CD4-positive, alpha-beta T cell (primary cell): ENCODE measurements around the gene PET100. TPM values are rescaled to one million over a fixed set of nuclear protein-coding genes. Genes with fewer than 3 reads are reported as not detected.

Experiments
- ATAC-seq: fragments of 200-7000 bp; cut with Tn5 transposase; one replicate; pipeline ENCODE4 v1.10.0; 2022; ENCODE audit warnings: mild to moderate bottlenecking; ENCODE audit not compliant: poor library complexity
- CTCF ChIA-PET: fragments of 350-600 bp; sonication (Branson Sonifier 250); formaldehyde crosslinking; loops from one replicate; lab custom pipeline; 2021; ENCODE audit warnings: antibody characterized with exemption, inconsistent platforms; lab: Charles Lee
- POLR2A ChIA-PET: fragments of 350-600 bp; sonication (Branson Sonifier 250); formaldehyde crosslinking; loops from one replicate; lab custom pipeline; 2021; ENCODE audit warnings: antibody characterized with exemption, inconsistent platforms; lab: Charles Lee
- DNase-seq, 14 experiments: peaks; one replicate each; pipeline ENCODE4 v3.0.0-alpha.2; 2013 to 2020; ENCODE audit warnings: mixed read lengths in 2 of 14
- H3K27ac ChIP-seq, 2 donors: one replicate each; pipeline versions ENCODE4 v1.5.1 to v1.7.0; 2013; ENCODE audit warnings: low read length in 2 of 2, low read depth in 1 of 2, mild to moderate bottlenecking in 1 of 2
- H3K27me3 ChIP-seq, 2 experiments: 1 replicate in 1 of 2; 2 replicates in 1 of 2; pipeline versions ENCODE4 v1.6.1 to v1.7.0; 2013; ENCODE audit warnings: low read length in 2 of 2, control low read depth in 1 of 2, mild to moderate bottlenecking in 1 of 2, moderate library complexity in 1 of 2; ENCODE audit not compliant: insufficient read depth in 2 of 2, control insufficient read depth in 1 of 2
- H3K36me3 ChIP-seq: one replicate; pipeline ENCODE4 v1.6.1; 2013; ENCODE audit warnings: low read length, control low read depth; ENCODE audit not compliant: insufficient read depth
- H3K4me1 ChIP-seq: one replicate; pipeline ENCODE4 v1.6.1; 2013; ENCODE audit warnings: low read length, control low read depth; ENCODE audit not compliant: insufficient read depth
- H3K4me3 ChIP-seq: one replicate; pipeline ENCODE4 v1.5.1; 2013; ENCODE audit warnings: mild to moderate bottlenecking, low read length, moderate library complexity
- H3K9me3 ChIP-seq, 2 experiments: 1 replicate in 1 of 2; 2 replicates in 1 of 2; pipeline versions ENCODE4 v1.6.1 to v1.7.0; 2013; ENCODE audit warnings: low read length in 2 of 2, mild to moderate bottlenecking in 2 of 2, control low read depth in 1 of 2, moderate library complexity in 1 of 2; ENCODE audit not compliant: control insufficient read depth in 1 of 2, insufficient read depth in 1 of 2
- H3K27ac Mint-ChIP-seq: one replicate; pipeline ENCODE4 v1.8.0; 2020; ENCODE audit warnings: mixed read lengths
- H3K27me3 Mint-ChIP-seq: one replicate; pipeline ENCODE4 v1.8.0; 2021; ENCODE audit warnings: mixed read lengths
- H3K36me3 Mint-ChIP-seq: one replicate; pipeline ENCODE4 v1.8.0; 2021; ENCODE audit warnings: low read depth, mixed read lengths
- H3K4me1 Mint-ChIP-seq: one replicate; pipeline ENCODE4 v1.8.0; 2021; ENCODE audit warnings: low read depth, mixed read lengths
- H3K4me3 Mint-ChIP-seq: one replicate; pipeline ENCODE4 v1.8.0; 2020; ENCODE audit warnings: mild to moderate bottlenecking, mixed read lengths
- H3K9me3 Mint-ChIP-seq: one replicate; pipeline ENCODE4 v1.8.0; 2020; ENCODE audit warnings: mixed read lengths
- intact Hi-C, 2 experiments: fragments of 100-400 bp; cut with DNase I in 1 of 2; cut with micrococcal nuclease in 1 of 2; formaldehyde crosslinking; loops; one replicate each; pipeline versions ENCODE4 v1.15.1 to v1.9.0; 2023 to 2025; cut with DNase I, micrococcal nuclease
- total RNA-seq, 174 experiments: library from RNA in 2 of 174; stranded (reverse) in 2 of 174; gene quantifications; one replicate each; pipeline ENCODE4 v1.2.3 and lab custom pipeline; 2021 to 2026
- TF ChIP-seq, protein P1 (sequence below): fragments of 200-600 bp; IDR thresholded peaks from one replicate; pipeline ENCODE4 v1.8.0; 2022; ENCODE audit warnings: antibody characterized with exemption, mild to moderate bottlenecking

PET100 gene
- total RNA-seq, 2 experiments from 2014 or later: 178 to 188 TPM

DNA sequence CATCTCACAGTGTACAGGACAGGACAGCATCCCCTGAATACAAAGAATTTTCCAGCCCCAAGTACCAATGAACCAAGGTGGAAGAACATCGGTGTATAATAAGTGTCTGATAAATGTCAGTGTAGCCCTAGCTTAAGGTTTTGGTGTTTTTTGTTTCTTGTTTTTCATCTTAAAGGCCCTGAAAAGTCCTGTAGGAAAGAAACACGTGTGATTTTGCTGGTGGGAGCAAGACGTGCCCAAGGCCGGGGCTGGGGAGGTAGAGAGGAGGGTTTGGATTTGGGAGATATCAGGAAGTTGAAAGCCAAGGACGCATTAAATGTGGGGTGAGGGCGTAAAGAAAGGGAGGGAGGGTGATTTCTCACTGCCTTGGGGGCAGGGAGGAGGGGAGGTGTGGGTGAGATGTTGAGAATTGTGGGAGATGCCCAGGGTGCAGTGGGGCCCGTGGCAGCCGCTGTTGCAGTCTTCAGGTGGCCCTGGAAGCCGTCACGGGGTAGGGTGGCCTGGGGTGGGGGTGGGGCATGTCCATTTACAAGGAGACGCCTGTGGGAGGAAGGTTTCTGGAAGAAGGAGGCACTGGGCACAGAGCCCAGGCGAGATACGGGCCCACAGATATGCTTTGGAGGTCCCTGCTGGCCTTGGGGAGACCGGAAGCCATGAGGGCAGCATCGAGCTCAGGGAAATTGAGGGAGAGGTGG is 27.2 kb upstream of the PET100 start:
- intact Hi-C loops: no loop called here
- H3K36me3 ChIP-seq: no peaks in the 10 kb centered on the region
- ChIA-PET POLR2A (no interaction called here), CTCF (no interaction called here)
- Mint-ChIP-seq H3K27me3 (peaks cover 37% of the 10 kb centered on the region), H3K36me3 (no peaks in the 10 kb centered on the region), H3K4me3 (no peak overlapping the region), H3K27ac (no peak overlapping the region), H3K9me3 (no peaks in the 10 kb centered on the region), H3K4me1 (no peaks in the 10 kb centered on the region)
- peaks cover 0 to 11% of the 10 kb centered on the region in 2 experiments for H3K9me3 ChIP-seq
- ATAC-seq: no peak
- H3K4me1 ChIP-seq: peaks cover 1% of the 10 kb centered on the region
- TF ChIP-seq, protein P1, sequence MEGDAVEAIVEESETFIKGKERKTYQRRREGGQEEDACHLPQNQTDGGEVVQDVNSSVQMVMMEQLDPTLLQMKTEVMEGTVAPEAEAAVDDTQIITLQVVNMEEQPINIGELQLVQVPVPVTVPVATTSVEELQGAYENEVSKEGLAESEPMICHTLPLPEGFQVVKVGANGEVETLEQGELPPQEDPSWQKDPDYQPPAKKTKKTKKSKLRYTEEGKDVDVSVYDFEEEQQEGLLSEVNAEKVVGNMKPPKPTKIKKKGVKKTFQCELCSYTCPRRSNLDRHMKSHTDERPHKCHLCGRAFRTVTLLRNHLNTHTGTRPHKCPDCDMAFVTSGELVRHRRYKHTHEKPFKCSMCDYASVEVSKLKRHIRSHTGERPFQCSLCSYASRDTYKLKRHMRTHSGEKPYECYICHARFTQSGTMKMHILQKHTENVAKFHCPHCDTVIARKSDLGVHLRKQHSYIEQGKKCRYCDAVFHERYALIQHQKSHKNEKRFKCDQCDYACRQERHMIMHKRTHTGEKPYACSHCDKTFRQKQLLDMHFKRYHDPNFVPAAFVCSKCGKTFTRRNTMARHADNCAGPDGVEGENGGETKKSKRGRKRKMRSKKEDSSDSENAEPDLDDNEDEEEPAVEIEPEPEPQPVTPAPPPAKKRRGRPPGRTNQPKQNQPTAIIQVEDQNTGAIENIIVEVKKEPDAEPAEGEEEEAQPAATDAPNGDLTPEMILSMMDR: no peak
- no peak overlapping the region for H3K4me3 ChIP-seq
- DNase-seq: no peak
- H3K27ac ChIP-seq: no peak overlapping the region
- peaks cover 11 to 15% of the 10 kb centered on the region in 2 experiments for H3K27me3 ChIP-seq

DNA sequence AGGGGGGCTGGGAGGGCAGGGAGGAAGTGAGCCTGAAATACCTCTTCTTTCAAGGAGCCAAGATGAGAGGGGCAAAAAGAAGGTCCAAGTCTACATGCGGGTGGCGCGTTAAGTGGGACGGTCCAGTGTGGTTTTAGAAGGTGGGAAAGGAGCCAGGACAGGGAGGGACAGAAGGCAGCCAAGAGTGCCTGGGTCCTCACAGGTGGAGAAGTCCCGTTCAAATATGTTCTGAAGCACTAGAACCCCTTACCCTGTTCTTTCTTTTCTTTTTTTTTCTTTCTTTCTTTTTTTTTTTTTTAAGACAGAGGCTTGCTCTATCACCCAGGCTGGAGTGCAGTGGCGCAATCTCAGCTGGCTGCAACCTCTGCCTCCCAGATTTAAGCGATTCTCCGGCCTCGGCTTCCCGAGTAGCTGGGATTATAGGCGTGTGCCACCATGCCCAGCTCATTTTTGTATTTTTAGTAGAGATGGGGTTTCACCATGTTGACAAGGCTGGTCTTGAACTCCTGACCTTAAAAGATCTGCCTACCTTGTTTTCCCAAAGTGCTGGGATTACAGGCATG is 26.6 kb upstream of the PET100 start:
- intact Hi-C loops: no loop called here
- no peaks in the 10 kb centered on the region for H3K9me3 Mint-ChIP-seq
- CTCF ChIA-PET: no interaction called here

DNA sequence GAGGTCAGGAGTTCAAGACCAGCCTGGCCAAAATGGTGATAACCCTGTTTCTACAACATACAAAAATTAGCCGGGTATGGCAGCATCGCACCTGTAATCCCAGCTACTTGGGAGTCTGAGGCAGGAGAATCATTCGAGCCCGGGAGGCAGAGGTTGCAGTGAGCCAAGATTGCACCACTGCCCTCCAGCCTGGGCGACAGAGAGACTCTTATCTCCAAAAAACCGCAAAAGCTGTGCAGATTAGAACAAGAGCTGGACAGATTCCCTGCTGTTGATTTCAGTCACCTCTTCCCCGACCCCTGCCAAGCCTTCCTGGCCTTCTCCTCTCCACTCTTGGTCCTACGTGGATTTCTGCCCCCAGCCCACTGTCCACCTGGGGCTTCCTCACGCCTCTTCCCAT is 25.7 kb upstream of the PET100 start:
- CTCF ChIA-PET: no interaction called here
- TF ChIP-seq, protein P1: no peak
- H3K27ac Mint-ChIP-seq: no peak overlapping the region
- Histone ChIP-seq H3K4me1 (peaks cover 2% of the 10 kb centered on the region), H3K27ac (no peak overlapping the region), H3K36me3 (no peaks in the 10 kb centered on the region), H3K4me3 (no peak overlapping the region), H3K9me3 (peaks cover 0 to 11% of the 10 kb centered on the region in 2 experiments), H3K27me3 (peaks cover 0 to 2% of the 10 kb centered on the region in 2 experiments)
- POLR2A ChIA-PET: no interaction called here
- H3K36me3 Mint-ChIP-seq: no peaks in the 10 kb centered on the region
- no peaks in the 10 kb centered on the region for H3K4me1 Mint-ChIP-seq
- H3K9me3 Mint-ChIP-seq: no peaks in the 10 kb centered on the region
- H3K27me3 Mint-ChIP-seq: peaks cover 22% of the 10 kb centered on the region
- ATAC-seq (no peak), DNase-seq (no peak)
- H3K4me3 Mint-ChIP-seq: no peak overlapping the region
- intact Hi-C loops: no loop called here

More for the DNA sequence above, 26.6 kb upstream of the PET100 start:
- no peak overlapping the region for H3K4me3 ChIP-seq
- TF ChIP-seq, protein P1: no peak
- H3K27me3 ChIP-seq: peaks cover 5 to 8% of the 10 kb centered on the region in 2 experiments
- H3K9me3 ChIP-seq: peaks cover 0 to 11% of the 10 kb centered on the region in 2 experiments
- H3K27ac ChIP-seq: no peak overlapping the region
- POLR2A ChIA-PET: no interaction called here
- no peak overlapping the region for H3K27ac Mint-ChIP-seq
- no peak overlapping the region for H3K4me3 Mint-ChIP-seq
- H3K27me3 Mint-ChIP-seq: peaks cover 31% of the 10 kb centered on the region
- H3K36me3 Mint-ChIP-seq: no peaks in the 10 kb centered on the region
- DNase-seq (no peak), ATAC-seq (no peak)
- H3K36me3 ChIP-seq: no peaks in the 10 kb centered on the region
- no peaks in the 10 kb centered on the region for H3K4me1 Mint-ChIP-seq
- peaks cover 2% of the 10 kb centered on the region for H3K4me1 ChIP-seq
